ENCODE data around the gene MEX3A. TPM values are rescaled to one million over a fixed set of nuclear protein-coding genes. Genes with fewer than 3 reads are reported as not detected.

MEX3A gene
- polyA plus RNA-seq, 2 of the 4 experiments (the other 2 are of a cell fraction): 1.8 to 4.9 TPM

- POLR2A ChIA-PET: interaction anchor here (1.8 to 4.8 kb wide), 5 partner anchors 7 to 19 kb away, joined by 7 to 108 read pairs (median 32); no protein-coding TSS in a partner anchor
- Histone ChIP-seq H3K4me2 (peak overlapping the region; percentile 91), H3K9me3 (no peaks in the 10 kb centered on the region), H3K4me1 (peaks cover 63% of the 10 kb centered on the region), H3K27ac (peak overlapping the region; percentile 95 to 98), H3K4me3 (peak overlapping the region; percentile 99)
- 2% methylated on average over 18 of the region's 19 CpGs for WGBS (ENCODE audit: missing lambda C conversion rate)
- no peak for FAIRE-seq
- peak; percentile 19 to 27; a peak in 3 of 6 replicates for ATAC-seq
- TF ChIP-seq POLR2AphosphoS2 (conservative IDR thresholded peaks at IDR 0.05; ENCODE audit: low read length): no peak
- TF ChIP-seq RCOR1 (IDR thresholded peaks at IDR 0.05; ENCODE audit: low read depth, low read length): no peak
- TF ChIP-seq CTCF (IDR thresholded peaks at IDR 0.05): no peak
- peak; percentile 90 for TF ChIP-seq HOXA7 (CRISPR knock-in tag; IDR thresholded peaks at IDR 0.05)
- TF ChIP-seq HEYL (CRISPR knock-in tag; IDR thresholded peaks at IDR 0.05): no peak
- 0 out of 2 replicates have a peak, but pooled peaks have one; percentile 20 for TF ChIP-seq MAX (IDR thresholded peaks at IDR 0.05)
- no peak for TF ChIP-seq CEBPB (IDR thresholded peaks at IDR 0.05)
- no peak for TF ChIP-seq PHF8 (IDR thresholded peaks at IDR 0.05; ENCODE audit: borderline replicate concordance, low read depth)
- TF ChIP-seq FOSL2 (IDR thresholded peaks at IDR 0.05): no peak
- TF ChIP-seq FOSL2 (CRISPR knock-in tag; IDR thresholded peaks at IDR 0.05): no peak
- TF ChIP-seq RFX5 (IDR thresholded peaks at IDR 0.05): no peak
- no peak for TF ChIP-seq EP300 (IDR thresholded peaks at IDR 0.05)
- no peak for TF ChIP-seq HES2 (IDR thresholded peaks at IDR 0.05)
- no peak for TF ChIP-seq HMGXB4 (CRISPR knock-in tag; IDR thresholded peaks at IDR 0.05; ENCODE audit: borderline replicate concordance)
- TF ChIP-seq CBX2 (IDR thresholded peaks at IDR 0.05; ENCODE audit: borderline replicate concordance, low read depth): no peak
- no peak for TF ChIP-seq EHF (CRISPR knock-in tag; IDR thresholded peaks at IDR 0.05)
- TF ChIP-seq RNF2 (IDR thresholded peaks at IDR 0.05; ENCODE audit: borderline replicate concordance, low read depth): no peak
- no peak for TF ChIP-seq SREBF2 (IDR thresholded peaks at IDR 0.05)
- peak; percentile 66; the same call in 1 of the 2 replicates for TF ChIP-seq FOSB (CRISPR knock-in tag; IDR thresholded peaks at IDR 0.05)
- 0 out of 2 replicates have a peak, but pooled peaks have one; percentile 56 for TF ChIP-seq RARB (CRISPR knock-in tag; IDR thresholded peaks at IDR 0.05)
- peak; percentile 65; the same call in 1 of the 2 replicates for TF ChIP-seq MAZ (IDR thresholded peaks at IDR 0.05; ENCODE audit: borderline replicate concordance, low read depth, low read length)
- no peak for TF ChIP-seq ZSCAN20 (CRISPR knock-in tag; IDR thresholded peaks at IDR 0.05)
- TF ChIP-seq JUNB (IDR thresholded peaks at IDR 0.05): no peak
- TF ChIP-seq TFCP2L1 (CRISPR knock-in tag; IDR thresholded peaks at IDR 0.05): no peak
- TF ChIP-seq NFE2L2 (conservative IDR thresholded peaks at IDR 0.05; ENCODE audit: low read length): no peak
- DNase-seq (ENCODE audit: low read depth in 1 of 2, low spot score in 1 of 2): peak in 1 of 2 experiments; percentile 64
- CTCF ChIA-PET: interaction anchor here (0.8 to 54.8 kb wide), 3 partner anchors 14 to 109 kb away, joined by 4 to 2239 read pairs (median 313); partner anchors contain the start of gene MEX3A
Measured at GRCh38 chr1:156115514-156116374, 33.5 kb upstream of the MEX3A start.

Measured in A549 (cell line).